ENCODE measurements around the gene PLIN1.

- TF ChIP-seq, protein P1, sequence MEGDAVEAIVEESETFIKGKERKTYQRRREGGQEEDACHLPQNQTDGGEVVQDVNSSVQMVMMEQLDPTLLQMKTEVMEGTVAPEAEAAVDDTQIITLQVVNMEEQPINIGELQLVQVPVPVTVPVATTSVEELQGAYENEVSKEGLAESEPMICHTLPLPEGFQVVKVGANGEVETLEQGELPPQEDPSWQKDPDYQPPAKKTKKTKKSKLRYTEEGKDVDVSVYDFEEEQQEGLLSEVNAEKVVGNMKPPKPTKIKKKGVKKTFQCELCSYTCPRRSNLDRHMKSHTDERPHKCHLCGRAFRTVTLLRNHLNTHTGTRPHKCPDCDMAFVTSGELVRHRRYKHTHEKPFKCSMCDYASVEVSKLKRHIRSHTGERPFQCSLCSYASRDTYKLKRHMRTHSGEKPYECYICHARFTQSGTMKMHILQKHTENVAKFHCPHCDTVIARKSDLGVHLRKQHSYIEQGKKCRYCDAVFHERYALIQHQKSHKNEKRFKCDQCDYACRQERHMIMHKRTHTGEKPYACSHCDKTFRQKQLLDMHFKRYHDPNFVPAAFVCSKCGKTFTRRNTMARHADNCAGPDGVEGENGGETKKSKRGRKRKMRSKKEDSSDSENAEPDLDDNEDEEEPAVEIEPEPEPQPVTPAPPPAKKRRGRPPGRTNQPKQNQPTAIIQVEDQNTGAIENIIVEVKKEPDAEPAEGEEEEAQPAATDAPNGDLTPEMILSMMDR (conservative IDR thresholded peaks at IDR 0.05 in 1 of 2, IDR thresholded peaks at IDR 0.05 in 1 of 2; ENCODE audit: extremely low read depth in 1 of 2, insufficient read depth in 1 of 2, low read depth in 1 of 2, low read length in 2 of 2): no peak
- TF ChIP-seq EZH2 (IDR thresholded peaks at IDR 0.05; ENCODE audit: borderline replicate concordance, low read length): no peak
Observed at GRCh38 chr15:89693696-89694095, 14.5 kb upstream of the PLIN1 start.
